Endothelial cell of umbilical vein (primary cell): ENCODE measurements around the gene CD163. TPM values are rescaled to one million over a fixed set of nuclear protein-coding genes. Genes with fewer than 3 reads are reported as not detected.
A peak's percentile ranks its signal among the peaks of the same experiment; 100 is the strongest.
"Not testable (repeated sequence)": the region's sequence is repeated elsewhere in the genome, so short reads cannot be mapped to it uniquely, and the experiment has no call there.

Experiments used
- BruUV-seq: library from RNA; stranded (reverse); fragments of 400-500 nt; replicated peaks from 2 replicates; lab custom pipeline; 2021; lab: Mats Ljungman, UMichigan
- CTCF ChIA-PET: fragments of 300-600, 350-600 bp; sonication (Branson Sonifier 250); formaldehyde crosslinking; loops from one replicate; lab custom pipeline; 2021; ENCODE audit warnings: antibody characterized with exemption, inconsistent platforms; lab: Charles Lee
- POLR2A ChIA-PET: fragments of 300-600, 350-600 bp; sonication (Branson Sonifier 250); formaldehyde crosslinking; loops from one replicate; lab custom pipeline; 2021; ENCODE audit warnings: antibody characterized with exemption, inconsistent platforms; lab: Charles Lee
- DNase-seq: peaks from one replicate; pipeline ENCODE4 v3.0.0-alpha.2; 2011; ENCODE audit warnings: low read depth, low spot score
- FAIRE-seq: peaks from 2 replicates; lab custom pipeline; 2011; peaks lifted over from hg19 to GRCh38; lab: Jason Lieb, UNC
- H2AFZ ChIP-seq: 2 replicates; pipeline ENCODE4 v1.6.0; 2012; ENCODE audit warnings: low read depth, low read length, control low read depth, inconsistent platforms
- H3K27ac ChIP-seq: 2 replicates; pipeline ENCODE4 v1.5.1; 2011; ENCODE audit warnings: low read depth, mild to moderate bottlenecking, control low read depth, low read length, moderate library complexity; ENCODE audit not compliant: insufficient read depth
- H3K27me3 ChIP-seq, 2 experiments: 2 replicates each; pipeline versions ENCODE4 v1.6.0 to v1.6.1; 2011; ENCODE audit warnings: low read length in 2 of 2, mixed read lengths in 1 of 2; ENCODE audit not compliant: control insufficient read depth in 2 of 2, insufficient read depth in 2 of 2
- H3K36me3 ChIP-seq, 2 experiments: 2 replicates in 1 of 2; 3 replicates in 1 of 2; pipeline ENCODE4 v1.5.1; 2011; ENCODE audit warnings: low read length in 2 of 2, mild to moderate bottlenecking in 1 of 2, moderate library complexity in 1 of 2; ENCODE audit not compliant: control insufficient read depth in 2 of 2, insufficient read depth in 2 of 2; ENCODE audit errors: extremely low read depth in 1 of 2
- H3K4me1 ChIP-seq: 3 replicates; pipeline ENCODE4 v1.5.1; 2011; ENCODE audit warnings: mild to moderate bottlenecking, low read length; ENCODE audit not compliant: control insufficient read depth, insufficient read depth; ENCODE audit errors: extremely low read depth
- H3K4me2 ChIP-seq: 2 replicates; pipeline ENCODE4 v1.6.1; 2011; ENCODE audit warnings: low read length, control low read depth, mixed read lengths; ENCODE audit not compliant: insufficient read depth
- H3K4me3 ChIP-seq, 3 experiments: fragments of 200-600 bp in 1 of 3; sonication (generic), shearing (Covaris generic) in 1 of 3; replicated peaks in 1 of 3; 2 replicates each; pipeline ENCODE4 v1.5.1; 2011 to 2016; ENCODE audit warnings: control low read depth in 3 of 3, low read length in 3 of 3, mild to moderate bottlenecking in 2 of 3, inconsistent platforms in 1 of 3, low read depth in 1 of 3, moderate library complexity in 1 of 3; ENCODE audit not compliant: insufficient read depth in 1 of 3
- H3K79me2 ChIP-seq: 2 replicates; pipeline ENCODE4 v1.6.0; 2012; ENCODE audit warnings: low read length, inconsistent platforms; ENCODE audit not compliant: control insufficient read depth, insufficient read depth
- H3K9ac ChIP-seq: replicated peaks from 2 replicates; pipeline ENCODE3; 2011; ENCODE audit warnings: low read length, control low read depth; ENCODE audit not compliant: insufficient read depth; ENCODE audit errors: extremely low read depth
- H3K9me1 ChIP-seq: replicated peaks from 3 replicates; pipeline ENCODE4 v1.6.0; 2011; ENCODE audit warnings: mild to moderate bottlenecking, low read length; ENCODE audit not compliant: control insufficient read depth, insufficient read depth; ENCODE audit errors: extremely low read depth
- H3K9me3 ChIP-seq: replicated peaks from 2 replicates; pipeline ENCODE4 v1.5.1; 2012; ENCODE audit warnings: low read length, inconsistent platforms; ENCODE audit not compliant: control insufficient read depth, insufficient read depth
- H4K20me1 ChIP-seq: replicated peaks from 2 replicates; pipeline ENCODE3; 2011; ENCODE audit warnings: mild to moderate bottlenecking, low read length; ENCODE audit not compliant: control insufficient read depth, insufficient read depth; ENCODE audit errors: extremely low read depth
- CTCF ChIP-seq, 2 donors: IDR thresholded peaks; 1 replicate in 1 of 2; 2 replicates in 1 of 2; pipeline ENCODE4 v1.5.1; 2011; ENCODE audit warnings: low read length in 2 of 2, mild to moderate bottlenecking in 2 of 2, moderate library complexity in 2 of 2, control low read depth in 1 of 2, inconsistent platforms in 1 of 2, low read depth in 1 of 2; ENCODE audit not compliant: insufficient read depth in 1 of 2; ENCODE audit errors: extremely low read depth in 1 of 2
- FOS ChIP-seq: IDR thresholded peaks from 2 replicates; pipeline ENCODE4 v1.6.1; 2011; ENCODE audit warnings: mild to moderate bottlenecking, low read length, moderate library complexity, borderline replicate concordance; ENCODE audit not compliant: insufficient read depth
- GATA2 ChIP-seq: IDR thresholded peaks from 2 replicates; pipeline ENCODE4 v1.7.0; 2011; ENCODE audit warnings: low read depth, mild to moderate bottlenecking, moderate library complexity, mixed read lengths, low read length; ENCODE audit not compliant: insufficient read length, insufficient read depth
- POLR2A ChIP-seq: IDR thresholded peaks from 2 replicates; pipeline ENCODE4 v1.6.1; 2012; ENCODE audit warnings: low read depth, mild to moderate bottlenecking, control low read depth, low read length
- POLR2AphosphoS5 ChIP-seq: IDR thresholded peaks from 2 replicates; pipeline ENCODE4 v1.6.1; 2012; ENCODE audit warnings: low read depth, mild to moderate bottlenecking, control low read depth, low read length, moderate library complexity; ENCODE audit not compliant: insufficient read depth
- dilution Hi-C: fragments of 300-500 bp; cut with MboI; formaldehyde crosslinking; loops from one replicate; pipeline ENCODE4 v1.15.0; 2019; ENCODE audit warnings: low sequenced_read_pairs; ENCODE audit not compliant: extremely low pct_ligation_motif_present
- intact Hi-C: fragments of 100-400 bp; cut with micrococcal nuclease; formaldehyde crosslinking; loops from one replicate; pipeline ENCODE4 v1.10.0; 2022
- polyA plus RNA-seq, 4 experiments: library from polyadenylated mRNA; depleted of rRNA in 3 of 4; stranded (reverse) in 3 of 4; unstranded in 1 of 4; fragments of >200 nt; gene quantifications; 2 replicates each; pipeline versions ENCODE4 v1.2.1 to v1.2.3, GENCODE V29; 2011 to 2012; ENCODE audit warnings: missing spikeins in 1 of 4
- total RNA-seq: library from RNA; stranded (reverse); gene quantifications from 2 replicates; pipeline ENCODE4 v1.2.3, GENCODE V29; 2021
- TF ChIP-seq, protein P1 (sequence below): IDR thresholded peaks from 2 replicates; pipeline ENCODE4 v1.6.1; 2011; ENCODE audit not compliant: insufficient read depth, insufficient read length

Gene CD163
- total and polyA plus RNA-seq, 2 donors (not counting 3 experiments of a cell fraction or from before 2014, with no cell fraction given), result not detected

DNA sequence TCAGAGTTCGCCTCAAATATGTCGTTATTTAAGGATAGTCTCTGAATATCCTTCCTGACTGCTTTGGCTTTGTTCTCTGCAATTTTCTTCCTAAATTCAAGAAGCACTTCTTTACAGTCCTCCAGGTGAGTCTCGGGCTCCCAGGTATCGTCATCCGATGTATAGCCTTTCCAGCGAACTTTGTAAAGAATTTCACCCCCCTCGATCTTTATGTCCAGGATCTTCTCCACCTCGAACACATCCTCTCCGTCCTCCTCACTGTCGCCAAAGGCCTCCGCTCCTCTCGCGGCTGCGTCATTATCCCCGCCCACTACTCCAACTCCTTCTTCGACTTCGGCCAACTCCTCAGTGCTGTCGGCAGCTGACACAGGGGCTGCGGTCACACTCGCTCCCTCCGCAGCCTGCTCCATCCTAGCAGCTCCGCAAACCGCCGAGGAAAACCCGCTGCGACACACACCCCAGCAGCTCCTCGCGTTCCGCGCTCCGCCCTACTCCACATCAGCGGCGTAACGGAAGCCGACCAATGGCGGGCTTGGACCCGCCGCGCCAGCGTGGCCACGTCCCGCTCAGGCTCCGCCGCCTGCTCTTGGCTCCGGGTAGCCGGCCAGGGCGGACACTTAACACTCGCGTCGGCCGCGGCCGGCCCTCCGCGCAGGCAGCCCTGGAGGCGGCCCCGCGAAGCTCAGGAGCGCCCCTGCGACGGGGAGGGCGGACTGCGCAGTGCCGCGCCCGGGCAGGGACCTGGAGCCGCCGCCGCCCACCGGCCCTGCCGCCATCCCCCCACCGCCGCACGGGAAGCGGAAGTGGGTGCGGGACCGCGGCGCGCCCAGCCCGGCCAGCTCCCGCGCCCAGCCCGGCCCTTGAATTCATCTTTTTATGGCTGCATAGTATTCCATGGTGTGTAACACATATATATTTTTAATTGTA lies 63.7 kb downstream of the CD163 start:
- ChIA-PET POLR2A (interaction anchor here (0.6 kb wide), 1 partner anchor 10 kb away, joined by 3 read pairs; no protein-coding TSS in a partner anchor), CTCF (interaction anchor here (0.8 to 1.1 kb wide), 2 partner anchors 89 to 112 kb away, joined by 3 to 5 read pairs; no protein-coding TSS in a partner anchor)
- Histone ChIP-seq H3K9ac (no peak overlapping the region), H3K4me3 (peak overlapping the region; percentile 23 to 45 (median 40)), H3K27me3 (no peaks in the 10 kb centered on the region), H3K4me1 (peaks cover 19% of the 10 kb centered on the region), H3K36me3 (no peaks in the 10 kb centered on the region), H3K4me2 (peak overlapping the region; percentile 79), H2AFZ (peak overlapping the region; percentile 98), H3K27ac (peak overlapping the region; percentile 59), H4K20me1 (no peaks in the 10 kb centered on the region), H3K9me1 (no peaks in the 10 kb centered on the region), H3K79me2 (no peaks in the 10 kb centered on the region), H3K9me3 (no peaks in the 10 kb centered on the region)
- TSS peak; percentile 58 for BruUV-seq
- DNase-seq (peak; percentile 65), FAIRE-seq (peak; percentile 68)
- intact Hi-C loops (loop anchor here (5.0 to 10.0 kb wide), 2 partner anchors 223 to 1435 kb away; no protein-coding TSS in a partner anchor), dilution Hi-C loops (no loop called here)
- TF ChIP-seq GATA2 (no peak), POLR2A (no peak), POLR2AphosphoS5 (peak; percentile 67), FOS (no peak), CTCF (IDR thresholded peaks at IDR 0.05; ENCODE audit: extremely low read depth in 1 of 2, insufficient read depth in 1 of 2, low read depth in 1 of 2, low read length in 2 of 2) (peak in 1 of 2 donors; percentile 9)
- TF ChIP-seq, protein P1, sequence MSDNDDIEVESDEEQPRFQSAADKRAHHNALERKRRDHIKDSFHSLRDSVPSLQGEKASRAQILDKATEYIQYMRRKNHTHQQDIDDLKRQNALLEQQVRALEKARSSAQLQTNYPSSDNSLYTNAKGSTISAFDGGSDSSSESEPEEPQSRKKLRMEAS, result peak; percentile 24

- FAIRE-seq, H3K27ac ChIP-seq, POLR2A ChIA-PET, H4K20me1 ChIP-seq, CTCF ChIA-PET, H3K9me3 ChIP-seq, BruUV-seq, H3K9me1 ChIP-seq, H3K79me2 ChIP-seq, H3K27me3 ChIP-seq, H3K4me3 ChIP-seq, H3K4me2 ChIP-seq, dilution Hi-C loops, H3K9ac ChIP-seq, H2AFZ ChIP-seq, H3K36me3 ChIP-seq: not testable (repeated sequence)
- intact Hi-C loops, result loop anchor here (10.0 kb wide), 1 partner anchor 1434 kb away; no protein-coding TSS in a partner anchor
- H3K4me1 ChIP-seq, result peaks cover 27% of the 10 kb centered on the region
- DNase-seq, result peak; percentile 8
Measured at GRCh38 chr12:7438291-7438995, 65.1 kb downstream of the CD163 start.
